ENCODE results near the gene TMEM121.
"Not testable (repeated sequence)": the region's sequence is repeated elsewhere in the genome, so short reads cannot be mapped to it uniquely, and the experiment has no call there.

- not testable (repeated sequence) for TF ChIP-seq EZH2 (IDR thresholded peaks at IDR 0.05; ENCODE audit: low read depth); CTCF (conservative IDR thresholded peaks at IDR 0.05)
These were observed 38.2 kb downstream of the TMEM121 start for GRCh38 chr14:105564536-105564935.
